GM19324 (cell line): ENCODE results near the gene C4A.
"Not testable (repeated sequence)": the region's sequence is repeated elsewhere in the genome, so short reads cannot be mapped to it uniquely, and the experiment has no call there.

Experiments used
- ATAC-seq: cut with Tn5 transposase; IDR thresholded peaks from one replicate; pipeline ENCODE4 v1.9.1; 2021; ENCODE audit warnings: mild to moderate bottlenecking, moderate library complexity; ENCODE audit not compliant: unreplicated experiment, low FRiP score

C4A gene

DNA sequence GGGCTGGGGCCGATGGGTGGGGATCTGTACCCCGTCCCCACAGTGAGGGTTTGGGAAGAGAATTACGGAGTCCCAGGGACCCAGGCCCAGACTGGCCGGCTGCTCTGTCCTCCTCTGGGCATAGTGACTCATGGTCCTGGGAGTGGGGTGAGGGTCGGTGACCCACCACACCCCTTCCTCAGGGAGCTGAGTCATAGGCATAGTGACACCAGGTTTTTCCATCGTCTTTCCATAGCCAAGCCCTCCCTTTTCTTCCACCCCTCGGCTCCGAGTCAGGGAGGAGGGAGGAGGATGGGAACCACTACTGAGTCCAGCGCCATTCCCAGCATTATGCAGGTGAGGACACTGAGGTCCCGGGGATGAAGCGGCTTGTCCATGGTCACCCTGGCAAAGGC is 65.2 kb downstream of the C4A start:
- no peak for ATAC-seq

DNA sequence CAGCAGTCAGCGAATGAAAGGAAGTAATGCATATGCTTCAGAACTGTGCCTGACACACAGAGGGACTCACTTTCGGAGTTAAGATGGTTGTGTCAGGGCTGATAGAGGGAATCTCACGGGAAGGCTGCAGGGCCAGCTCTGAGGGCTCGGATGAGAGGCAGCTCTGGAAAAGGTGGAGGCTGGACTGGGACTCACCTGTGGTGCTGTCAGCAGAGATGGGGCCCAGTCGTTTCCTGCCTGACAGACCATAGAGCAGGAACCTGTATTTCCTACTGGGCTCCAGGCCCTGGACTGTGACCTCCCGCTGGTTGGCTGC is 65.6 kb downstream of the C4A start:
- ATAC-seq: no peak

DNA sequence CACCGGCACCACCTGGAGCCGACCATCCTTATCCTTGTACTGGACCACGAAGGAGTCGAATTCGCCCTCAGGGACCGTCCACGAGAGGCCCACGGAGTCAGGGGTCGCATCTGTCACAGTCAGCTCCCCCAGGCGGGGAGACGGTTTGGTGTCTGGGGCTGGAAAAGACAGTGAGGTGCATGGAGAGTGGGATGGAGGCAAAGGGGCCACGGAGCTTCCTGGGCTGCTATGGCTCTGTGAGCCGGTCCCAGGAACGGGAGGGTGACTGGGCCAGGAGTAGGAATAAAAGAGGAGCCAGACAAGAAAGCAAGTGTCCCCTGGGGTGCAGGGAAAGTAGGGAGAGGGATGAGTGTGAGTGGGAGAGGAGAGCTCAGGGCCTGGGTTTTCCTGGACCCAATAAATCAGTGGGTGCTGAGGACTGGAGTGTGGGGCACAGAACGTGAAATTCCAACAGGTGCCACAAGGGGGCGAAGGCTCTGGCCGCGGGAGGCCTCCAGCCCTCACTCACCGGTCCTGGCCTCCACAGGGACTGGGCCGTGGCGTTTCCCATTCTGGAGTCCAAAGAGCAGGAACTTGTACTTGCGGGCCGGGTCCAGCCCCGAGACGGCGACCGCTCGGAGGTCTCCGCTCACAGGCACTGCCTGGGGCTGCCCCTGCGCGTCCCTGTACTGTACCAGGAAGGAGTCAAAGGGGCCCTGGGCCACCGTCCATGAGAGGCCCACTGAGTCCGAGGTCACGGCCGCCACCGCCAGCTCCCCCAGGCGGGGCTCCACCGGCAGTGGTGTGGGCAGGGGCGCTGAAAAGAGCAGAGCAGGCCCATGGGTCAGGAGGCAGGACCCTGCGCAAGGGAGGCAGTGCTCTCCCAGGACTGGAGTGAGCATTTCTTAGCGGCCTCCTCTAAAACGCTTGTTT is 66.3 kb downstream of the C4A start:
- ATAC-seq: no peak

DNA sequence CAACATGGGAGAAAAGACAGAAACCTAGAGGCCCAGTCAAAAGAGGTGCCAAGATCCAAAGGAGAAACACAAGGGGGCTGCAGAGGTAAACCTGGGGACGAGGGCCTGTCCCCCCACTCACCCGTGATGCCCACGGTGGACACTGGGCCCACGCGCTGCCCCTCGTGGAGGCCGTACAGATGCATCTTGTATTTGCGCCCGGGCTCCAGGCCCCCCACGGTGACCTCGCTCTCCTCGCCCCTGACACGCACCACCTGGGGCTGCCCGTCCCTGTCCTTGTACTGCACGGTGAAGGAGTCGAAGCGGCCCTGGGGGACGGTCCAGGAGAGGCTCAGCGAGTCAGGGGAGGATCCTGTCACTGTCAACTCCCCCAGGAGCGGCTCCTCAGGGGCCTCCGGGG is 67.3 kb downstream of the C4A start:
- ATAC-seq: not testable (repeated sequence)

DNA sequence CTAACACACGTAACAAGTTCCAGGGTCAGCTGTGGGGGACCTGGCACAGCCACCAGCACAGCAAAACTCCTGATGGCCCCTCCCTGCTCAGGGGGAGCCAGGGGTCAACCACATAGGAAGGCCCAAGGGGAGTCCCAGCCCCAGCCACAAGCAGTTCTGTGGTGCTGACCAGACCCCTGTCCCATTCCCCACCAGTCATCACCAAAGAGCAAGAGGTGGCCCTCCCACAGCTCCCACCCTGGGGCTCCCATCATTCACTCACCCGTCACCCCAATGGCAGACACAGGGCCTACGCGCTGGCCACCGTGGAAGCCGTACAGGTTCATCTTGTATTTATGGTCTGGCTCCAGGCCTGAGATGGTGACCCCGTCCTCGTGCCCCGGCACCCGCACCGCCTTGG is 67.9 kb downstream of the C4A start:
- not testable (repeated sequence) for ATAC-seq

DNA sequence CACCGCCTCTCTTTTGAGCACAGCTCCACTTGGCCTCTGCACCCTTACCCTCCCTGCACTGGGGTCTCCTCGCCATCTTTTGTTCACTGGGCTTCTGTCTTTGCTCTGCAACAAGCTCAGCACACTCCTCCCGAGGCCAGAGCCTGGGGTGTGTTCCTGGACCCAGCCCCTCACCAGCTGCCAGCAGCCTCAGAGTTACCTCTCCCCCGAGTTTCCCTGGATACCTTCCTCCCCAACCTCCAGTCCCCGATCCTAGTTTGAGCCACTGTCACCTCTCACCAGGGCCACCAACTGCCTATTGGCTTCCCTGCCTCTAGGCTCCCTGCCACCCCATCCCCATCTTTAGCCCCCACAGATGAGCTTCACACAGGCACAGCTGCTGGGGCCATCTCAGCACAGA is 68.7 kb downstream of the C4A start:
- no peak for ATAC-seq
